SK-N-SH treated with all-trans-retinoic acid at 6 μM for 48 hours (cell line): ENCODE results near the gene SOHLH2.

Experiments used
- ATAC-seq: fragments of 200-7000 bp; cut with Tn5 transposase; 3 replicates; pipeline ENCODE4 v1.9.1; 2020; ENCODE audit warnings: mild to moderate bottlenecking, moderate library complexity
- ARNTL ChIP-seq: fragments of 450-650 bp; formaldehyde crosslinking; IDR thresholded peaks from 2 replicates; pipeline ENCODE4 v1.5.0; 2020; ENCODE audit warnings: low read depth, mild to moderate bottlenecking, moderate library complexity, borderline replicate concordance
- BACH2 ChIP-seq: fragments of 250-450 bp; sonication (Bioruptor Pico); IDR thresholded peaks from 2 replicates; pipeline ENCODE4 v1.9.0; 2021; ENCODE audit warnings: mild to moderate bottlenecking, borderline replicate concordance
- CREB5 ChIP-seq: fragments of 250-450 bp; sonication (Bioruptor Pico); IDR thresholded peaks from 2 replicates; pipeline ENCODE4 v1.5.1; 2020; ENCODE audit warnings: low read depth, mild to moderate bottlenecking, moderate library complexity
- CSDC2 ChIP-seq: fragments of 250-450 bp; sonication (Bioruptor Pico); IDR thresholded peaks from 2 replicates; pipeline ENCODE4 v1.5.0; 2020; ENCODE audit warnings: mild to moderate bottlenecking, moderate library complexity
- ISL1 ChIP-seq: fragments of 250-450 bp; sonication (Bioruptor Pico); IDR thresholded peaks from 2 replicates; pipeline ENCODE4 v2.1.2; 2022; ENCODE audit warnings: mild to moderate bottlenecking, moderate library complexity
- OSR1 ChIP-seq: fragments of 250-450 bp; sonication (Bioruptor Pico); IDR thresholded peaks from 2 replicates; pipeline ENCODE4 v1.8.0; 2022; ENCODE audit warnings: moderate library complexity, mild to moderate bottlenecking, inconsistent platforms
- PATZ1 ChIP-seq: fragments of 250-450 bp; sonication (Bioruptor Pico); IDR thresholded peaks from 2 replicates; pipeline ENCODE4 v1.8.0; 2020; ENCODE audit warnings: mild to moderate bottlenecking, moderate library complexity, borderline replicate concordance
- PPARA ChIP-seq: fragments of 250-450 bp; sonication (Bioruptor Pico); IDR thresholded peaks from 2 replicates; pipeline ENCODE4 v1.5.0; 2020; ENCODE audit warnings: mild to moderate bottlenecking, borderline replicate concordance
- RARB ChIP-seq: fragments of 250-450 bp; sonication (Bioruptor Pico); IDR thresholded peaks from 2 replicates; pipeline ENCODE4 v1.8.0; 2021; ENCODE audit warnings: mild to moderate bottlenecking, moderate library complexity
- SNAI2 ChIP-seq: fragments of 250-450 bp; sonication (Bioruptor Pico); IDR thresholded peaks from 2 replicates; pipeline ENCODE4 v1.5.0; 2020; ENCODE audit warnings: mild to moderate bottlenecking, moderate library complexity
- TCF4 ChIP-seq: fragments of 250-450 bp; sonication (Bioruptor Pico); IDR thresholded peaks from 2 replicates; pipeline ENCODE4 v1.8.0; 2021; ENCODE audit warnings: mild to moderate bottlenecking, moderate library complexity, borderline replicate concordance
- TOX ChIP-seq: fragments of 250-450 bp; sonication (Bioruptor Pico); IDR thresholded peaks from 2 replicates; pipeline ENCODE4 v1.8.0; 2021; ENCODE audit warnings: mild to moderate bottlenecking, moderate library complexity, borderline replicate concordance
- ZFP3 ChIP-seq: fragments of 250-450 bp; sonication (Bioruptor Pico); IDR thresholded peaks from 2 replicates; pipeline ENCODE4 v1.5.0; 2020; ENCODE audit warnings: mild to moderate bottlenecking, moderate library complexity
- ZFP30 ChIP-seq: fragments of 450-650 bp; formaldehyde crosslinking; IDR thresholded peaks from 2 replicates; pipeline ENCODE4 v1.5.0; 2022; ENCODE audit warnings: mild to moderate bottlenecking, moderate library complexity
- ZNF70 ChIP-seq: fragments of 450-650 bp; formaldehyde crosslinking; IDR thresholded peaks from 2 replicates; pipeline ENCODE4 v1.5.0; 2020; ENCODE audit warnings: mild to moderate bottlenecking, moderate library complexity
- ZNF8 ChIP-seq: fragments of 450-650 bp; formaldehyde crosslinking; IDR thresholded peaks from 2 replicates; pipeline ENCODE4 v1.5.0; 2020; ENCODE audit warnings: mild to moderate bottlenecking, moderate library complexity
- TF ChIP-seq, protein P1 (sequence below): fragments of 250-450 bp; sonication (Bioruptor Pico); IDR thresholded peaks from 2 replicates; pipeline ENCODE4 v1.5.1; 2021; ENCODE audit warnings: mild to moderate bottlenecking, moderate library complexity
- TF ChIP-seq, protein P2 (sequence below): fragments of 250-450 bp; sonication (Bioruptor Pico); IDR thresholded peaks from 2 replicates; pipeline ENCODE4 v1.8.0; 2021; ENCODE audit warnings: low read depth, mild to moderate bottlenecking, moderate library complexity, borderline replicate concordance
- TF ChIP-seq, protein P3 (sequence below): fragments of 250-450 bp; sonication (Bioruptor Pico); IDR thresholded peaks from 2 replicates; pipeline ENCODE4 v1.5.0; 2020; ENCODE audit warnings: mild to moderate bottlenecking, moderate library complexity

SOHLH2 gene

GRCh38 chr13:36192166-36192565 is 22.2 kb downstream of the SOHLH2 start:
- no peak for ATAC-seq
- TF ChIP-seq, protein P1, sequence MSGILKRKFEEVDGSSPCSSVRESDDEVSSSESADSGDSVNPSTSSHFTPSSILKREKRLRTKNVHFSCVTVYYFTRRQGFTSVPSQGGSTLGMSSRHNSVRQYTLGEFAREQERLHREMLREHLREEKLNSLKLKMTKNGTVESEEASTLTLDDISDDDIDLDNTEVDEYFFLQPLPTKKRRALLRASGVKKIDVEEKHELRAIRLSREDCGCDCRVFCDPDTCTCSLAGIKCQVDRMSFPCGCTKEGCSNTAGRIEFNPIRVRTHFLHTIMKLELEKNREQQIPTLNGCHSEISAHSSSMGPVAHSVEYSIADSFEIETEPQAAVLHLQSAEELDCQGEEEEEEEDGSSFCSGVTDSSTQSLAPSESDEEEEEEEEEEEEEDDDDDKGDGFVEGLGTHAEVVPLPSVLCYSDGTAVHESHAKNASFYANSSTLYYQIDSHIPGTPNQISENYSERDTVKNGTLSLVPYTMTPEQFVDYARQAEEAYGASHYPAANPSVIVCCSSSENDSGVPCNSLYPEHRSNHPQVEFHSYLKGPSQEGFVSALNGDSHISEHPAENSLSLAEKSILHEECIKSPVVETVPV (CRISPR knock-in tag): no peak
- TF ChIP-seq, protein P2, sequence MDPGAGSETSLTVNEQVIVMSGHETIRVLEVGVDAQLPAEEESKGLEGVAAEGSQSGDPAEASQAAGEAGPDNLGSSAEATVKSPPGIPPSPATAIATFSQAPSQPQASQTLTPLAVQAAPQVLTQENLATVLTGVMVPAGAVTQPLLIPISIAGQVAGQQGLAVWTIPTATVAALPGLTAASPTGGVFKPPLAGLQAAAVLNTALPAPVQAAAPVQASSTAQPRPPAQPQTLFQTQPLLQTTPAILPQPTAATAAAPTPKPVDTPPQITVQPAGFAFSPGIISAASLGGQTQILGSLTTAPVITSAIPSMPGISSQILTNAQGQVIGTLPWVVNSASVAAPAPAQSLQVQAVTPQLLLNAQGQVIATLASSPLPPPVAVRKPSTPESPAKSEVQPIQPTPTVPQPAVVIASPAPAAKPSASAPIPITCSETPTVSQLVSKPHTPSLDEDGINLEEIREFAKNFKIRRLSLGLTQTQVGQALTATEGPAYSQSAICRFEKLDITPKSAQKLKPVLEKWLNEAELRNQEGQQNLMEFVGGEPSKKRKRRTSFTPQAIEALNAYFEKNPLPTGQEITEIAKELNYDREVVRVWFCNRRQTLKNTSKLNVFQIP (CRISPR knock-in tag): no peak
- TF ChIP-seq PATZ1 (CRISPR knock-in tag): no peak
- TF ChIP-seq OSR1: no peak
- TF ChIP-seq CREB5 (CRISPR knock-in tag): no peak
- TF ChIP-seq CSDC2: no peak
- TF ChIP-seq, protein P3, sequence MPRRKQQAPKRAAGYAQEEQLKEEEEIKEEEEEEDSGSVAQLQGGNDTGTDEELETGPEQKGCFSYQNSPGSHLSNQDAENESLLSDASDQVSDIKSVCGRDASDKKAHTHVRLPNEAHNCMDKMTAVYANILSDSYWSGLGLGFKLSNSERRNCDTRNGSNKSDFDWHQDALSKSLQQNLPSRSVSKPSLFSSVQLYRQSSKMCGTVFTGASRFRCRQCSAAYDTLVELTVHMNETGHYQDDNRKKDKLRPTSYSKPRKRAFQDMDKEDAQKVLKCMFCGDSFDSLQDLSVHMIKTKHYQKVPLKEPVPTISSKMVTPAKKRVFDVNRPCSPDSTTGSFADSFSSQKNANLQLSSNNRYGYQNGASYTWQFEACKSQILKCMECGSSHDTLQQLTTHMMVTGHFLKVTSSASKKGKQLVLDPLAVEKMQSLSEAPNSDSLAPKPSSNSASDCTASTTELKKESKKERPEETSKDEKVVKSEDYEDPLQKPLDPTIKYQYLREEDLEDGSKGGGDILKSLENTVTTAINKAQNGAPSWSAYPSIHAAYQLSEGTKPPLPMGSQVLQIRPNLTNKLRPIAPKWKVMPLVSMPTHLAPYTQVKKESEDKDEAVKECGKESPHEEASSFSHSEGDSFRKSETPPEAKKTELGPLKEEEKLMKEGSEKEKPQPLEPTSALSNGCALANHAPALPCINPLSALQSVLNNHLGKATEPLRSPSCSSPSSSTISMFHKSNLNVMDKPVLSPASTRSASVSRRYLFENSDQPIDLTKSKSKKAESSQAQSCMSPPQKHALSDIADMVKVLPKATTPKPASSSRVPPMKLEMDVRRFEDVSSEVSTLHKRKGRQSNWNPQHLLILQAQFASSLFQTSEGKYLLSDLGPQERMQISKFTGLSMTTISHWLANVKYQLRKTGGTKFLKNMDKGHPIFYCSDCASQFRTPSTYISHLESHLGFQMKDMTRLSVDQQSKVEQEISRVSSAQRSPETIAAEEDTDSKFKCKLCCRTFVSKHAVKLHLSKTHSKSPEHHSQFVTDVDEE (CRISPR knock-in tag): no peak
- TF ChIP-seq SNAI2: no peak
- TF ChIP-seq TCF4: no peak
- TF ChIP-seq ARNTL (CRISPR knock-in tag): no peak
- no peak for TF ChIP-seq ZFP30
- no peak for TF ChIP-seq TOX (CRISPR knock-in tag)
- TF ChIP-seq RARB (CRISPR knock-in tag): no peak
- TF ChIP-seq, all 23 proteins: peak for 0

- TF ChIP-seq PPARA (CRISPR knock-in tag) (no peak), ZNF70 (CRISPR knock-in tag) (no peak), ZFP3 (CRISPR knock-in tag) (no peak), BACH2 (CRISPR knock-in tag) (no peak), RARB (CRISPR knock-in tag) (no peak), ARNTL (CRISPR knock-in tag) (no peak)
- TF ChIP-seq, protein P2 (CRISPR knock-in tag): no peak
- no peak for ATAC-seq
These were observed 23.6 kb downstream of the SOHLH2 start for GRCh38 chr13:36190771-36191170.

- no peak for ATAC-seq
- TF ChIP-seq ZNF8 (CRISPR knock-in tag) (no peak), ARNTL (CRISPR knock-in tag) (no peak), PPARA (CRISPR knock-in tag) (no peak), CREB5 (CRISPR knock-in tag) (no peak), OSR1 (no peak), CSDC2 (no peak), PATZ1 (CRISPR knock-in tag) (no peak), TOX (CRISPR knock-in tag) (no peak), TCF4 (no peak), ZNF70 (CRISPR knock-in tag) (no peak), SNAI2 (no peak), ZFP30 (no peak), ISL1 (no peak)
- TF ChIP-seq, protein P2 (CRISPR knock-in tag): no peak
These were observed 25.9 kb downstream of the SOHLH2 start for GRCh38 chr13:36188441-36188840.
